Measurements from ENCODE around the gene NMD3. TPM values are rescaled to one million over a fixed set of nuclear protein-coding genes. Genes with fewer than 3 reads are reported as not detected.

Gene NMD3
- total RNA-seq, 3 donors from 2014 or later: 72.6 to 76.0 (median 75.9) TPM

- Mint-ChIP-seq H3K4me3 (no peak overlapping the region), H3K27me3 (ENCODE audit: low read depth) (peaks cover 8% of the 10 kb centered on the region), H3K9me3 (no peaks in the 10 kb centered on the region), H3K36me3 (ENCODE audit: insufficient read depth) (no peaks in the 10 kb centered on the region), H3K4me1 (ENCODE audit: low read depth) (peaks cover under 1% of the 10 kb centered on the region)
- ATAC-seq (no peak), DNase-seq (no peak)
These were observed 5.9 kb upstream of the NMD3 start for GRCh38 chr3:161215185-161215584.

- Mint-ChIP-seq H3K27me3 (ENCODE audit: low read depth) (peaks cover 8% of the 10 kb centered on the region), H3K36me3 (ENCODE audit: insufficient read depth) (no peaks in the 10 kb centered on the region), H3K4me3 (no peak overlapping the region), H3K4me1 (ENCODE audit: low read depth) (peaks cover 7% of the 10 kb centered on the region), H3K9me3 (no peaks in the 10 kb centered on the region)
- DNase-seq (no peak), ATAC-seq (no peak)
These were observed 3.6 kb upstream of the NMD3 start for GRCh38 chr3:161217496-161217895.

- peaks cover 6% of the 10 kb centered on the region for H3K36me3 Mint-ChIP-seq (ENCODE audit: insufficient read depth)
- DNase-seq (no peak), ATAC-seq (no peak)
- peaks cover 20% of the 10 kb centered on the region for H3K4me1 Mint-ChIP-seq (ENCODE audit: low read depth)
- peaks cover 8% of the 10 kb centered on the region for H3K27me3 Mint-ChIP-seq (ENCODE audit: low read depth)
- H3K4me3 Mint-ChIP-seq: peak overlapping the region; percentile 35
- H3K9me3 Mint-ChIP-seq: no peaks in the 10 kb centered on the region
These were observed 1.6 kb upstream of the NMD3 start for GRCh38 chr3:161219495-161219894.

DNA sequence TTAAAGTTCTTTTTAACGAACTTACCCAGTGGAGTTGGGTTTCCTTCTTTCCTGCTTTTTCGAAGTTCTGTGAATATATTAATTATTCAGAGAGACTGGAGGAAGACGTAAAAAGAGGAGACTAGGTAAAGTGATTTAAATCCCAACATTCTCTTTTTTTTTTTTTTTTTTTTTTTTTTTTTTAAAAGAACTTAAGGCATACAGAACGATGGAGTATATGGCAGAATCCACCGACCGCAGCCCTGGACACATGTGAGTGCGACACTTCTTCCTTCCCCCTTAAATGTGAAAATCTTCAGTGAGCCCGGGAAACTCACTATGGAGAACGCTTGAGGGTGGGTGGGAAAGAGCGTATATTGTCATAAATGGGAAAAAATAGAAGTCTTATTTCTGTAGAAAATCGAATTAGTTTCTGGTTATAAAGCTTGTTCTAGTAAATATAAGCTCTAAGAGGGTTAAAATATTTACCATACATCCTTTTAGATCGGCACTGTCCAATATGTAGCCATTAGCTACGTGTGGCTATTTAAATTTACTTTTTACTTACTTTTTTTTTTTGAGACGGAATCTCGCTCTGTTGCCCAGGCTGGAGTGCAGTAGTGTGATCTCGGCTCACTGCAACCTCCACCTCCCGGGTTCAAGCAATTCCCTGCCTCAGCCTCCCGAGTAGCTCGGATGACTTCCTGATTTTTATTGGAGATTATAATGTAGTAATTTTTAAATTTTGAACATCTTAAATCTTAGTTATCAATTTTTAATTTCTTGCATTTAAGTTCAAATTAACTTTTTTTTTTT, 892 bp downstream of the NMD3 start:
- Mint-ChIP-seq H3K36me3 (ENCODE audit: insufficient read depth) (peaks cover 10% of the 10 kb centered on the region), H3K4me3 (peak overlapping the region; percentile 93), H3K4me1 (ENCODE audit: low read depth) (peaks cover 28% of the 10 kb centered on the region), H3K9me3 (no peaks in the 10 kb centered on the region), H3K27me3 (ENCODE audit: low read depth) (no peaks in the 10 kb centered on the region)
- no peak for DNase-seq
- ATAC-seq: no peak

DNA sequence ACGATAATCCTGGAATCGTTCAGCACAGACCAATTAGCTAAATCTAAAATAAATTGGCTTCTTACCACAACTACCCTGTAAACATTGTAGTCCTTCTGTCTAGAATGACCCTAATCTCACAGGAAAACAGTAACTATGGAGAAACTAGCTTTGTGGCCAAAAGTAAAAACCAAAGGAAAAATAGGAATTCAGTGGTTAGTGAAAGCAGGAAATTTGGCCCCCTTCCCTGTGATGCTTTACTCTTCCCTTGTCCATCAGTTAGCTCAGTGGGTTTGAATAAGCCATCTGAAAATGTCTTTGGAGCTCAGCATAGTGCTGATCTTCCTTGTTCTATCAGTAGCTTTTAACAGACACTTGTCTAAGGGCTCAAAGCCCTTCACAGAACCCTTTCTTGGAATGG, 1.6 kb downstream of the NMD3 start:
- Mint-ChIP-seq H3K4me3 (peak overlapping the region; percentile 93), H3K27me3 (ENCODE audit: low read depth) (no peaks in the 10 kb centered on the region), H3K9me3 (no peaks in the 10 kb centered on the region), H3K4me1 (ENCODE audit: low read depth) (peaks cover 29% of the 10 kb centered on the region), H3K36me3 (ENCODE audit: insufficient read depth) (peaks cover 10% of the 10 kb centered on the region)
- no peak for ATAC-seq
- no peak for DNase-seq

DNA sequence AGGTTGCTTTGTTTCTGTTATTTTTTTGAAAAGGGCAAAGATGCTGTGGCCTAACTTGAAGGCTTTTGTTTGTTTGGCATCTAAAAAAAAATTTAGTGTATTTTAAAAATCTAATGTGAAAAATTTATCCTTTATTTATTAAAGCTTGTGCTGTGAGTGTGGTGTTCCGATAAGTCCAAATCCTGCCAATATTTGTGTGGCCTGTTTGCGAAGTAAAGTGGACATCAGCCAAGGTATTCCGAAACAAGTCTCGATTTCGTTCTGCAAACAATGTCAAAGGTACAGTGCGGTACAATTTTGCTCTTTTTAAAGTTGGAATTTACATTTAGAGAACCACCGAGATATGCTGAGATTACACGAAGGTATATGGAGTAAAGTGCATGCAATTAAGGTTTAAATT, 3.7 kb downstream of the NMD3 start:
- H3K4me1 Mint-ChIP-seq (ENCODE audit: low read depth): peaks cover 29% of the 10 kb centered on the region
- peaks cover 10% of the 10 kb centered on the region for H3K36me3 Mint-ChIP-seq (ENCODE audit: insufficient read depth)
- H3K9me3 Mint-ChIP-seq: no peaks in the 10 kb centered on the region
- no peak for DNase-seq
- no peaks in the 10 kb centered on the region for H3K27me3 Mint-ChIP-seq (ENCODE audit: low read depth)
- ATAC-seq: no peak
- H3K4me3 Mint-ChIP-seq: no peak overlapping the region

DNA sequence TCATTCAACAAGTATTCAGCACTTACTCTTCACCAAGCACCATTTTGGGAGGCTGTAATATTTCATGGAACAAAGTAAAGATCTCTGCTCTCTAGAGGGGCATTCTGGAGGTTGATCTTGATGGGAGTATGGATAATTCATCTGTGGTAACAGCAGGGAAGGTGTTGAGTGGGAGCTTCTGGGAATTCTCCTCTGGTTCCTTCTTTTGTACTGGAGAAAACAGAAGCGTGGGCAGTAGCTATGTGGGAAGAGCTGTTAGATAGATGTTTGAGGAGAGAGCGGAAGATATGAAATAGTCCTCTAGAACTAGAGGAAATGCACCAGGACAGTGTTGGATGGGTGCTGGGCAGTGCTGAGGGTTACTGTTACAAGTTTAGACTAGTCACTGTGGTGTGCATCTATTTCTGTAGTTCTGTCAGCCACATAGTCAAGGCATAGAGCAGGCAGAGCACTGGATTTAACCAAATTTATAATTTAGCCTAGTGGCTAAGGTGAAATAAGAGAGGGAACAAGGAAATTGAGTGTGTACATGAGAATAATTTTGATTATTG, 9.6 kb downstream of the NMD3 start:
- Mint-ChIP-seq H3K4me1 (ENCODE audit: low read depth) (peaks cover 10% of the 10 kb centered on the region), H3K27me3 (ENCODE audit: low read depth) (no peaks in the 10 kb centered on the region)
- ATAC-seq: no peak

GRCh38 chr3:161231861-161232260, 10.8 kb downstream of the NMD3 start:
- H3K4me1 Mint-ChIP-seq (ENCODE audit: low read depth): peaks cover 11% of the 10 kb centered on the region
- no peak for ATAC-seq
- H3K9me3 Mint-ChIP-seq: no peaks in the 10 kb centered on the region
- H3K36me3 Mint-ChIP-seq (ENCODE audit: insufficient read depth): peaks cover 18% of the 10 kb centered on the region
- H3K27me3 Mint-ChIP-seq (ENCODE audit: low read depth): no peaks in the 10 kb centered on the region
- no peak overlapping the region for H3K4me3 Mint-ChIP-seq
- DNase-seq: no peak

More for the DNA sequence above, 9.6 kb downstream of the NMD3 start:
- H3K36me3 Mint-ChIP-seq (ENCODE audit: insufficient read depth): peaks cover 14% of the 10 kb centered on the region
- DNase-seq: no peak
- H3K4me3 Mint-ChIP-seq: no peak overlapping the region
- no peaks in the 10 kb centered on the region for H3K9me3 Mint-ChIP-seq

- ATAC-seq (no peak), DNase-seq (no peak)
- Mint-ChIP-seq H3K36me3 (ENCODE audit: insufficient read depth) (peaks cover 25% of the 10 kb centered on the region), H3K9me3 (no peaks in the 10 kb centered on the region), H3K4me3 (no peak overlapping the region), H3K4me1 (ENCODE audit: low read depth) (peaks cover 10% of the 10 kb centered on the region), H3K27me3 (ENCODE audit: low read depth) (no peaks in the 10 kb centered on the region)
These were observed 12.4 kb downstream of the NMD3 start for GRCh38 chr3:161233557-161233956.

DNA sequence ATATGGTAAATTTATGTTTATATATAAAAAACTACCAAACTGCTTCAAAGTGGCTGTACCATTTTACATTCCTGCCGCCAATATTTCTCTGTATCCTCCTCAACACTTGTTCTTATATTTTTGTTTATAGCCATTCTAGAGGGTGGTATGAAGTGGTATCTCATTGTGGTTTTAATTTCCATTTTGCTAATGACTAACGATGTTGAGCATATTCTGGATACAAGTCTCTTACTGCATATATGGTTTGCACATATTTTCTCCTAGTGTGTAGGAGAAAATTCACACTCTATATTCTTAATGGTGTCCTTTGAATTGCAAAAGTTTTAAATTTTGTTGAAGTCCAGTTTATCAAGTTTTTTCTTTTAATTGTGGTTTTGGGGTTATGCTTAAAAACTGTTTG, 15.1 kb downstream of the NMD3 start:
- no peak for ATAC-seq
- peaks cover 34% of the 10 kb centered on the region for H3K36me3 Mint-ChIP-seq (ENCODE audit: insufficient read depth)
- H3K4me3 Mint-ChIP-seq: no peak overlapping the region
- no peak for DNase-seq
- H3K9me3 Mint-ChIP-seq: no peaks in the 10 kb centered on the region
- no peaks in the 10 kb centered on the region for H3K27me3 Mint-ChIP-seq (ENCODE audit: low read depth)
- H3K4me1 Mint-ChIP-seq (ENCODE audit: low read depth): peaks cover 12% of the 10 kb centered on the region

GRCh38 chr3:161239700-161240099, 18.6 kb downstream of the NMD3 start:
- H3K9me3 Mint-ChIP-seq: no peaks in the 10 kb centered on the region
- no peak for ATAC-seq
- H3K27me3 Mint-ChIP-seq (ENCODE audit: low read depth): no peaks in the 10 kb centered on the region
- H3K4me3 Mint-ChIP-seq: no peak overlapping the region
- peaks cover 31% of the 10 kb centered on the region for H3K36me3 Mint-ChIP-seq (ENCODE audit: insufficient read depth)
- peaks cover 8% of the 10 kb centered on the region for H3K4me1 Mint-ChIP-seq (ENCODE audit: low read depth)
- no peak for DNase-seq

DNA sequence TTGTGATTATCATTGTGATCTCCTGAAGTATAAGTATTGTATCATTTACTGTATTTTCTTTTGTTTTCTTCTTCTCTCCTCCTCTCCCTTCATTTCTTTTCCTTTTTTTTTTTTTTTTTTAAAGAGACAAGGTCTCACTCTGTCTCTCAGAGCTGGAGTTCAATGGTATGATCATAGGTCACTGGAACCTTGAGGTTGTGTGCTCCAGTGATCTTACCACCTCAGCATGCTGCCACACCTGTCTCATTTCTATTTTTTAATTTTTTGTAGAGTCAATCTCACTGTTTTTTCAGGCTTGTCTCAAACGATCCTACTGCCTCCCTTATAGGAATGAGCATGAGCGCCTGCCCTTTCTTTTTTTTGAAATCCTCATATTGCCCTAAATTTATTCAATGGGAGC, 23.4 kb downstream of the NMD3 start:
- H3K36me3 Mint-ChIP-seq (ENCODE audit: insufficient read depth): peaks cover 21% of the 10 kb centered on the region
- H3K4me1 Mint-ChIP-seq (ENCODE audit: low read depth): peaks cover 2% of the 10 kb centered on the region
- no peaks in the 10 kb centered on the region for H3K27me3 Mint-ChIP-seq (ENCODE audit: low read depth)
- DNase-seq (no peak), ATAC-seq (no peak)
- no peak overlapping the region for H3K4me3 Mint-ChIP-seq
- H3K9me3 Mint-ChIP-seq: no peaks in the 10 kb centered on the region

GRCh38 chr3:161247049-161247448, 25.9 kb downstream of the NMD3 start:
- no peaks in the 10 kb centered on the region for H3K4me1 Mint-ChIP-seq (ENCODE audit: low read depth)
- H3K4me3 Mint-ChIP-seq: no peak overlapping the region
- no peaks in the 10 kb centered on the region for H3K27me3 Mint-ChIP-seq (ENCODE audit: low read depth)
- ATAC-seq: no peak
- H3K36me3 Mint-ChIP-seq (ENCODE audit: insufficient read depth): peaks cover 29% of the 10 kb centered on the region
- H3K9me3 Mint-ChIP-seq: no peaks in the 10 kb centered on the region
- no peak for DNase-seq

- Mint-ChIP-seq H3K36me3 (ENCODE audit: insufficient read depth) (peaks cover 38% of the 10 kb centered on the region), H3K9me3 (no peaks in the 10 kb centered on the region), H3K27me3 (ENCODE audit: low read depth) (no peaks in the 10 kb centered on the region), H3K4me1 (ENCODE audit: low read depth) (peaks cover 2% of the 10 kb centered on the region), H3K4me3 (no peak overlapping the region)
- ATAC-seq (no peak), DNase-seq (no peak)
These were observed 29.0 kb downstream of the NMD3 start for GRCh38 chr3:161250116-161250515.

DNA sequence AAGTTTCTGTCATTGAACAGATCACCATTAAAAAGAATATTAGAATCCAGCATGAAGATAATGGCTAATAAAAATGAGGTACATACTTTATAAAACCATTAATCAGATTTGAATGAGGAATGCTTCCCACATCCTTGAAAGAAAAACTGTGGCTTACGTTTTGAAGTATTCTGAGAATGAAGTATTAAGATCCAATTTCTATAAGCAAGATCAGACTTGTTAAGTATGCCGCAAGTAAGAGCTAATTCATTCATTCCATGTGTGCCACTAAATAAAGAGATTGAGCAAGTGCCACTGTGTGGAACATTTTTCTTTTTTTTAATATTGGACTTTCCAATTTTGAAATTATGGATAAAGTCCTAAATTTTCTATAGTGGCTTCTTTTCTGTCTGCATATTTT, 30.6 kb downstream of the NMD3 start:
- Mint-ChIP-seq H3K4me1 (ENCODE audit: low read depth) (peaks cover 2% of the 10 kb centered on the region), H3K9me3 (no peaks in the 10 kb centered on the region), H3K27me3 (ENCODE audit: low read depth) (no peaks in the 10 kb centered on the region), H3K36me3 (ENCODE audit: insufficient read depth) (peaks cover 38% of the 10 kb centered on the region), H3K4me3 (no peak overlapping the region)
- no peak for DNase-seq
- no peak for ATAC-seq
